Measurements from ENCODE around the gene PPIB. TPM values are rescaled to one million over a fixed set of nuclear protein-coding genes. Genes with fewer than 3 reads are reported as not detected.

Gene PPIB
- total and polyA plus RNA-seq, 8 donors: 512 to 728 (median 544) TPM

DNA sequence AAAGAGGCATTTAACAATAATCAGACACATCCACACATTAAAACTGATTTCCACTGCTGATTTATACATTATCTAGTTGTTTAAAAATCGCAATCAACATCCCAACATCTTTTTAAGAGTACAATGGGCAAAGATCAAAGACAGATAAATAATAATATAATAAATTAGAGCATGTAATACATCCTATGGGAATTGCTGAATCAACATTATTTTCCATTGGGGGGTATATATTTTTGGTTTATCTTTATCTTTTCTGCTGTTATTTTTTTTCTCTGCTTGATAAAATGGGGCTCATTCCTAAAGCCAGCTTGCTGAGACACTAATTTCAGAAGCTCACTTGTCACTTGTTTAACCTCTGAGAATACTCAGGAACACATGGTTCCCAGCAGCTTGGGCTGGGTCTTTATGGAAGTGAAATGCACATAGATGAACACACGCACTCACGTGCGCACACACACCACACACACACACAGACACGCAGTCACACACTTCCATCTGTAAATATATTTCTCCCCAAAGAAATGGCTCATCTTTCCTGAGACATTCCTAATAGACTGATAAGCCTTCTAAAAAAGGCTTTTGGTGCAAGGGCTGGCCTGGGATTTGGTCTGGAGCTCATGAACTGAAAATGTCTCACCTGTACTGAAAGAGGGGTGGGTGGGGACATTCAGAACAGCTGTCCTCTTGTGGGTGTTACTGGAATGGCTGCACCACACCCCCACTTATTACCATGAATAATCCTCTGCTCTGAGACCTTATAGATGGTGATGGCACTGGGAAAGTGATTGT is 3.5 kb upstream of the PPIB start:
- no peaks in the 10 kb centered on the region for H3K27me3 ChIP-seq
- no peak for TF ChIP-seq CTCF (IDR thresholded peaks at IDR 0.05)
- no peak overlapping the region for H3K4me3 ChIP-seq
- no peak overlapping the region for H3K27ac ChIP-seq
- peaks cover 0 to 21% of the 10 kb centered on the region in 2 donors for H3K36me3 ChIP-seq
- DNase-seq (no peak), ATAC-seq (no peak)
- intact Hi-C loops (cut with DNase I): no loop called here
- H3K9me3 ChIP-seq: no peaks in the 10 kb centered on the region
- peaks cover 7 to 22% of the 10 kb centered on the region in 2 donors for H3K4me1 ChIP-seq

GRCh38 chr15:64164436-64164835 is 1.6 kb upstream of the PPIB start:
- no peak for TF ChIP-seq CTCF (IDR thresholded peaks at IDR 0.05)
- H3K4me3 ChIP-seq: no peak overlapping the region
- no peaks in the 10 kb centered on the region for H3K9me3 ChIP-seq
- peaks cover 23 to 40% of the 10 kb centered on the region in 2 donors for H3K4me1 ChIP-seq
- intact Hi-C loops (cut with DNase I): no loop called here
- ATAC-seq: no peak
- H3K36me3 ChIP-seq: peaks cover 2 to 24% of the 10 kb centered on the region in 2 donors
- H3K27ac ChIP-seq: peak overlapping the region; percentile 90 to 94
- DNase-seq: no peak
- no peaks in the 10 kb centered on the region for H3K27me3 ChIP-seq

- peak overlapping the region; percentile 7 to 95 for H3K4me3 ChIP-seq
- H3K36me3 ChIP-seq: peaks cover 3 to 30% of the 10 kb centered on the region in 2 donors
- ATAC-seq (peak; percentile 40), DNase-seq (peak in 1 of 4 donors; percentile 61)
- peaks cover 27 to 46% of the 10 kb centered on the region in 2 donors for H3K4me1 ChIP-seq
- peak overlapping the region; percentile 90 to 94 for H3K27ac ChIP-seq
- no peaks in the 10 kb centered on the region for H3K9me3 ChIP-seq
- no peaks in the 10 kb centered on the region for H3K27me3 ChIP-seq
- TF ChIP-seq CTCF (IDR thresholded peaks at IDR 0.05): no peak
- intact Hi-C loops (cut with DNase I): no loop called here
These were observed 989 bp upstream of the PPIB start for GRCh38 chr15:64163659-64164362.

DNA sequence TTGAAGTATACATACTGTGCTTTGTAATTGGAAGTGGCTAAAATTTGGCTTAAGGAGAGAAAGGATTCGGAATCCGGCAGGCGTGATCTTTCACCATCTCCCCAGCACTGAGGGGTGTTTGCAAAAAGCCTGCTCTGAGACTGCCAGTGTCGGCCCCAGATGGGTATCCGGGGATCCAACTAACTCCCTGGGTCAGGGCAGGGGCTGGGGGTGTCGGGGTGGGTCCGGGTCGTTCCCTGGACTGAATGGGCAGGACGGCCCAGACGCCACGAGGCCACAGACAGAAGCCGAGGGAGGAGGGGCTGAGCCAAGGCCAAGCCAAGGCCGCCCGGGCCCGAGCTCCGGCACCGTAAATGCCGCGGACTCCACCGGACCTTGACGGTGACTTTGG is 349 bp downstream of the PPIB start:
- DNase-seq (no peak), ATAC-seq (peak; percentile 47)
- H3K4me1 ChIP-seq: peaks cover 27 to 58% of the 10 kb centered on the region in 2 donors
- intact Hi-C loops (cut with DNase I): no loop called here
- H3K4me3 ChIP-seq: peak overlapping the region; percentile 74 to 95
- no peak for TF ChIP-seq CTCF (IDR thresholded peaks at IDR 0.05)
- H3K27ac ChIP-seq: peak overlapping the region; percentile 79 to 94
- no peaks in the 10 kb centered on the region for H3K27me3 ChIP-seq
- no peaks in the 10 kb centered on the region for H3K9me3 ChIP-seq
- peaks cover 3 to 43% of the 10 kb centered on the region in 2 donors for H3K36me3 ChIP-seq
